Measurements from ENCODE around the gene PIAS4. TPM values are rescaled to one million over a fixed set of nuclear protein-coding genes. Genes with fewer than 3 reads are reported as not detected.

PIAS4 gene
- total and polyA plus RNA-seq, 2 experiments from 2014 or later = 6.9 to 16.8 TPM

- 1% methylated on average over 32 to 73 of the region's 73 CpGs for WGBS, 2 experiments (ENCODE audit: low coverage in 1 of 2, low lambda C conversion rate in 2 of 2, missing lambda C conversion rate in 2 of 2)
- Histone ChIP-seq H4K20me1 (ENCODE audit: insufficient read depth) (peaks cover 4% of the 10 kb centered on the region; the same call in 1 of the 2 replicates), H3K4me2 (ENCODE audit: unreplicated experiment) (peak within 1 kb of the TSS; percentile 100)
Observed at GRCh38 chr19:3970808-3971598, 36.5 kb upstream of the PIAS4 start, which contains the start of gene DAPK3. Gene DAPK3 (minus strand): TSS chr19:3971099. CDS start chr19:3969735, 1,364 bp downstream.

GRCh38 chr19:3975144-3975543 lies 32.4 kb upstream of the PIAS4 start:
- Histone ChIP-seq H3K27ac (peak overlapping the region; percentile 42), H3K4me2 (ENCODE audit: unreplicated experiment) (no peak overlapping the region), H3K79me2 (ENCODE audit: insufficient read depth) (peaks cover 59% of the 10 kb centered on the region), H3K9me2 (ENCODE audit: insufficient read depth) (no peaks in the 10 kb centered on the region), H3K27me3 (replicated peaks; ENCODE audit: insufficient read depth) (no peaks in the 10 kb centered on the region), H2AFZ (no peak overlapping the region), H3K36me3 (ENCODE audit: low read depth) (peaks cover 47% of the 10 kb centered on the region), H3K4me1 (ENCODE audit: insufficient read depth) (no peaks in the 10 kb centered on the region), H3F3A (ENCODE audit: insufficient read depth) (peaks cover 61% of the 10 kb centered on the region), H3K9me3 (ENCODE audit: low read depth) (no peaks in the 10 kb centered on the region), H3K9ac (no peak overlapping the region), H4K20me1 (ENCODE audit: insufficient read depth) (peaks cover 10% of the 10 kb centered on the region; the same call in 1 of the 2 replicates), H3K4me3 (no peak overlapping the region)
- TF ChIP-seq EZH2 (IDR thresholded peaks at IDR 0.05; ENCODE audit: insufficient read depth, poor library complexity, severe bottlenecking) (no peak), EZH2phosphoT487 (IDR thresholded peaks at IDR 0.05; ENCODE audit: insufficient read depth, low read depth) (no peak)
- 81% methylated on average over 8 of the region's 8 CpGs for WGBS, 2 experiments (ENCODE audit: low coverage in 1 of 2, low lambda C conversion rate in 2 of 2, missing lambda C conversion rate in 2 of 2)
- in situ Hi-C loops (cut with MboI) = no loop called here
- DNase-seq = no peak

More at GRCh38 chr19:3970808-3971598, 36.5 kb upstream of the PIAS4 start, which contains the start of gene DAPK3:
- Histone ChIP-seq H3K79me2 (ENCODE audit: insufficient read depth) (peaks cover 48% of the 10 kb centered on the region), H3K27me3 (replicated peaks; ENCODE audit: insufficient read depth) (no peaks in the 10 kb centered on the region), H3K27ac (peak within 1 kb of the TSS; percentile 95), H3K4me1 (ENCODE audit: insufficient read depth) (peaks cover 23% of the 10 kb centered on the region), H3K4me3 (peak within 1 kb of the TSS; percentile 97), H3K36me3 (ENCODE audit: low read depth) (peaks cover 23% of the 10 kb centered on the region), H3F3A (ENCODE audit: insufficient read depth) (peaks cover 56% of the 10 kb centered on the region), H2AFZ (no peak within 1 kb of the TSS), H3K9me3 (ENCODE audit: low read depth) (no peaks in the 10 kb centered on the region), H3K9ac (peak within 1 kb of the TSS; percentile 99), H3K9me2 (ENCODE audit: insufficient read depth) (no peaks in the 10 kb centered on the region)
- DNase-seq = peak; percentile 99
- no peak for TF ChIP-seq EZH2phosphoT487 (IDR thresholded peaks at IDR 0.05; ENCODE audit: insufficient read depth, low read depth)
- TF ChIP-seq EZH2 (IDR thresholded peaks at IDR 0.05; ENCODE audit: insufficient read depth, poor library complexity, severe bottlenecking) = no peak
- in situ Hi-C loops (cut with MboI) = no loop called here

- 0 out of 2 replicates have a peak overlapping the region, but pooled peaks have one; percentile 42 for H3K27ac ChIP-seq
- no peaks in the 10 kb centered on the region for H3K4me1 ChIP-seq (ENCODE audit: insufficient read depth)
- peaks cover 65% of the 10 kb centered on the region for H3F3A ChIP-seq (ENCODE audit: insufficient read depth)
- in situ Hi-C loops (cut with MboI) = no loop called here
- no peaks in the 10 kb centered on the region for H3K9me3 ChIP-seq (ENCODE audit: low read depth)
- H2AFZ ChIP-seq = no peak overlapping the region
- no peak overlapping the region for H3K4me3 ChIP-seq
- H3K9me2 ChIP-seq (ENCODE audit: insufficient read depth) = no peaks in the 10 kb centered on the region
- H3K4me2 ChIP-seq (ENCODE audit: unreplicated experiment) = no peak overlapping the region
- TF ChIP-seq EZH2phosphoT487 (IDR thresholded peaks at IDR 0.05; ENCODE audit: insufficient read depth, low read depth) (no peak), EZH2 (IDR thresholded peaks at IDR 0.05; ENCODE audit: insufficient read depth, poor library complexity, severe bottlenecking) (no peak)
- no peaks in the 10 kb centered on the region for H3K27me3 ChIP-seq (replicated peaks; ENCODE audit: insufficient read depth)
- peak; percentile 36 for DNase-seq
- peaks cover 59% of the 10 kb centered on the region for H3K79me2 ChIP-seq (ENCODE audit: insufficient read depth)
- H4K20me1 ChIP-seq (ENCODE audit: insufficient read depth) = peaks cover 10% of the 10 kb centered on the region; the same call in 1 of the 2 replicates
- peaks cover 52% of the 10 kb centered on the region for H3K36me3 ChIP-seq (ENCODE audit: low read depth)
- no peak overlapping the region for H3K9ac ChIP-seq
- 80 to 81% methylated on average over 14 of the region's 14 CpGs for WGBS, 2 experiments (ENCODE audit: low coverage in 1 of 2, low lambda C conversion rate in 2 of 2, missing lambda C conversion rate in 2 of 2)
Observed at GRCh38 chr19:3975637-3976087, 31.9 kb upstream of the PIAS4 start.

DNA sequence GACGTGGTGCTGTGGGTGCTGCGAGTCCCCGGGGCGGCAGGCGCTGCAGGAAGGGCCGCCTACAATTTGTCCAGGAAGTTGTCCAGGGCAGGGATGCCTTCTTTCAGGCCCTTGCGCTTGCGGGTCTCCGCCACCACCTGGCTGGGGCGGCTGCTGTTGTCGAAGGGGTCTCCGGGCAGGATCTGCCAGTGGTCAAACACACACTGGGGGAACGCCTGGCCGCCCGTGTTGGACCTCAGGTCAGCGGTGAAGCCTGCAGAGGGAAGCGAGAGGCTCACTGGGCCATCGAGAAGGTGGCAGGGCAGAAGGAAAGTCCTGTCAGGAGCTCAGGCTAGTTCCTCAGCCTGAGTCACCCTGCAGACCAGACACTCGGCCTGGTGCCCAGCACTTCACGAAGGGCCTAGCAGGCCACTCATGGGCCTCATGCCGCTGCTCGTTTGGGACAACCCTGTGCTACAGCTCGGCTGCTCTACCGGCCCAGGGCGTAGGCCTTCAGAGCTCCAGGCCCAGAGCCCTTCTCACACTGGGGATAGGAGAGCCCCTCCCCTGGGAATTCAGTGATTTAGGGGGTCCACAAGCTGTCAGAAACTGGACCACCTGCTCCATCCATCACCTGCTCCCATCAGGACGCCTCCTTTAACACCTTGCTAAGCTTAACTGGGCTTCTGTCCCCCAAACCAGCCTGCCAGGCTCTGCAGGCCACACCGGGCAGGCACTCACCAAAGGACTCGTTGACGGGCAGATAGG lies 30.9 kb upstream of the PIAS4 start:
- Histone ChIP-seq H3K4me1 (ENCODE audit: insufficient read depth) (no peaks in the 10 kb centered on the region), H3K36me3 (ENCODE audit: low read depth) (peaks cover 62% of the 10 kb centered on the region), H3K4me2 (ENCODE audit: unreplicated experiment) (no peak overlapping the region), H3K9me3 (ENCODE audit: low read depth) (no peaks in the 10 kb centered on the region), H4K20me1 (ENCODE audit: insufficient read depth) (peaks cover 17% of the 10 kb centered on the region), H2AFZ (no peak overlapping the region), H3K9ac (peak overlapping the region; percentile 46; the same call in 1 of the 2 replicates), H3K9me2 (ENCODE audit: insufficient read depth) (no peaks in the 10 kb centered on the region), H3F3A (ENCODE audit: insufficient read depth) (peaks cover 62% of the 10 kb centered on the region), H3K27me3 (replicated peaks; ENCODE audit: insufficient read depth) (no peaks in the 10 kb centered on the region), H3K4me3 (no peak overlapping the region), H3K27ac (peak overlapping the region; percentile 36), H3K79me2 (ENCODE audit: insufficient read depth) (peaks cover 67% of the 10 kb centered on the region)
- TF ChIP-seq EZH2phosphoT487 (IDR thresholded peaks at IDR 0.05; ENCODE audit: insufficient read depth, low read depth) (no peak), EZH2 (IDR thresholded peaks at IDR 0.05; ENCODE audit: insufficient read depth, poor library complexity, severe bottlenecking) (no peak)
- WGBS, 2 experiments (ENCODE audit: low coverage in 1 of 2, low lambda C conversion rate in 2 of 2, missing lambda C conversion rate in 2 of 2) = 75 to 78% methylated on average over 29 of the region's 29 CpGs
- in situ Hi-C loops (cut with MboI) = no loop called here
- peak; percentile 90 for DNase-seq
